ENCODE measurements around the gene IL12B. TPM values are rescaled to one million over a fixed set of nuclear protein-coding genes. Genes with fewer than 3 reads are reported as not detected.
"Not testable (repeated sequence)": the region's sequence is repeated elsewhere in the genome, so short reads cannot be mapped to it uniquely, and the experiment has no call there.

The IL12B gene
- total RNA-seq: not detected
- polyA plus RNA-seq: not detected

GRCh38 chr5:159330131-159330800, at the start of gene IL12B:
IL12B (minus strand) TSS chr5:159330487; CDS start chr5:159326782, 3,705 bp downstream.
- Histone ChIP-seq H3K36me3 (ENCODE audit: control insufficient read depth, insufficient read depth, low read length) (no peaks in the 10 kb centered on the region), H3K9me3 (ENCODE audit: control insufficient read depth in 2 of 2, low read length in 2 of 2) (no peaks in the 10 kb centered on the region), H3K4me1 (ENCODE audit: control insufficient read depth, insufficient read depth, low read length, poor library complexity, severe bottlenecking) (peaks cover 12% of the 10 kb centered on the region), H3K27me3 (ENCODE audit: control insufficient read depth, insufficient read depth, low read length) (peaks cover 9% of the 10 kb centered on the region), H3K27ac (ENCODE audit: insufficient read depth, low read length, poor library complexity, severe bottlenecking) (no peak within 1 kb of the TSS), H3K4me3 (ENCODE audit: low read depth, low read length) (peak within 1 kb of the TSS; percentile 18)
- Mint-ChIP-seq H3K4me1 (peaks cover 5 to 15% (median 10%) of the 10 kb centered on the region in 4 donors), H3K27me3 (peaks cover 28% of the 10 kb centered on the region), H3K9me3 (no peaks in the 10 kb centered on the region), H3K27ac (peak within 1 kb of the TSS in 1 of 3 donors; percentile 7), H3K36me3 (peaks cover 2% of the 10 kb centered on the region), H3K4me3 (peak within 1 kb of the TSS; percentile 23 to 80 (median 72))
- ATAC-seq (ENCODE audit: low read depth in 2 of 2) (no peak), DNase-seq (no peak)

DNA sequence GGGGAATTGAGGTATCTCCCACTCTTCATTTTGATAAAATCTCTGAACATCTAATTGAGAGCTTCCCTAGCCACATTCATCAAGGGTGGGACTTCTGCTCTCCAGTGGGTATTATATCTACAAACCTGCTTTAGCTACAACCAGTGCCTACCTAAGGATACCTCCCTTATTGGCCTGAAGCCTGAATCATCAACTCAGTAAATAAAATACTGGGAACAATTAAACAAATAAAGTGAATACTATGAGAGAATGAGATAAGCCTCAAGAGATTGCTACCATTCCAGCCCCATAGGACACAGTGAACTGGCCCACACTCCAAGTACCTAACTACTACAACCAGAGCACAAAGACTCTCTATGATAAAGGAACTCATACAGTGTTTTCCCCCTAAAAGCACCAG, 47.4 kb upstream of the IL12B start:
- Mint-ChIP-seq H3K36me3 (no peaks in the 10 kb centered on the region), H3K27me3 (peaks cover 39% of the 10 kb centered on the region), H3K4me1 (no peaks in the 10 kb centered on the region), H3K27ac (no peak overlapping the region), H3K9me3 (peaks cover 8 to 44% (median 14%) of the 10 kb centered on the region in 7 donors), H3K4me3 (no peak overlapping the region)
- Histone ChIP-seq H3K27ac (ENCODE audit: insufficient read depth, low read length, poor library complexity, severe bottlenecking) (no peak overlapping the region), H3K36me3 (ENCODE audit: control insufficient read depth, insufficient read depth, low read length) (no peaks in the 10 kb centered on the region), H3K27me3 (ENCODE audit: control insufficient read depth, insufficient read depth, low read length) (no peaks in the 10 kb centered on the region), H3K4me3 (ENCODE audit: low read depth, low read length) (no peak overlapping the region), H3K4me1 (ENCODE audit: control insufficient read depth, insufficient read depth, low read length, poor library complexity, severe bottlenecking) (no peaks in the 10 kb centered on the region), H3K9me3 (ENCODE audit: control insufficient read depth in 2 of 2, low read length in 2 of 2) (peaks cover 22 to 23% of the 10 kb centered on the region in 2 experiments)
- no peak for ATAC-seq (ENCODE audit: low read depth in 2 of 2)
- no peak for DNase-seq

DNA sequence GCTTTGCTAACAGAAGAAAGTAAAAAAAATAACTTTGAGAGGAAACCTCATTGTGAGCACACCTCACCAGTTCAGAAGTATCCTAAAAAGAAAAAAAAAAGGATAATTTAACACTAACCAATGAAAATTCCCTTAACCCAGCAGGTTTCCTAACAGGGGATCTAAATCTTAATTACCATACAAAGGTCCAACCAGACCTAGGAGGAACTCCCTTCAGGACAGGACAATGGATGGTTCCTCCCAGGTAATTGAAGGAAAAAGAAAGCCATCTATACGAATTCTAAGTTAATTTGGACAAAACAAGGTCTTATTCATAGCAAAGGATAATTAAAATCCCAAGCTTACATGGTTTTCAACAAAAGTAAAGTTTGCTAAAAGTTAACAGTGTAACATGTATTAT, 37.6 kb upstream of the IL12B start:
- not testable (repeated sequence) for ATAC-seq (ENCODE audit: low read depth in 2 of 2); H3K4me3 ChIP-seq (ENCODE audit: low read depth, low read length); H3K36me3 ChIP-seq (ENCODE audit: control insufficient read depth, insufficient read depth, low read length); H3K27me3 ChIP-seq (ENCODE audit: control insufficient read depth, insufficient read depth, low read length); H3K4me1 Mint-ChIP-seq; H3K36me3 Mint-ChIP-seq; H3K27ac ChIP-seq (ENCODE audit: insufficient read depth, low read length, poor library complexity, severe bottlenecking); H3K27ac Mint-ChIP-seq; DNase-seq; H3K4me1 ChIP-seq (ENCODE audit: control insufficient read depth, insufficient read depth, low read length, poor library complexity, severe bottlenecking); H3K9me3 Mint-ChIP-seq; H3K4me3 Mint-ChIP-seq; H3K9me3 ChIP-seq (ENCODE audit: control insufficient read depth in 2 of 2, low read length in 2 of 2)
- H3K27me3 Mint-ChIP-seq: peaks cover 26% of the 10 kb centered on the region

DNA sequence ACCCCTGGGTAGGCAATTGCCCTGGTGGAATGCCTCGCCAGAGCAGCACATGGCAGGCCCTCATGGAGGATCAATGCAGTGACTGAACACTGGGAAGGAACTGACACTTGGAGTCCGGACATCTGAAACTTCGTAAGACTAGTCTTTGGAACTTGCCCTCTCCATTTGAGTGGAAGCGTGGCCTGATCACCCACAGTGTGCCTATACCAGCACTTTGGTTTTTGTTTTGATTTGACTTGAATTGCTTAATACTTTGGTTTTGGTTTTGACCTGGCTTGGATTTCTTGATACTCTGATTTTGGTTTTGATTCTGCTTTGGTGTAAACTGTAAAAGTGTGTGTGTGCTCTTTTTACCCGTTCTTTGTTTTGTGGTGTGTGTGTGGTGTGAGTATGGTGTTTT, 36.5 kb upstream of the IL12B start:
- H3K27ac ChIP-seq (ENCODE audit: insufficient read depth, low read length, poor library complexity, severe bottlenecking); H3K4me3 ChIP-seq (ENCODE audit: low read depth, low read length); H3K9me3 ChIP-seq (ENCODE audit: control insufficient read depth in 2 of 2, low read length in 2 of 2); H3K27me3 ChIP-seq (ENCODE audit: control insufficient read depth, insufficient read depth, low read length); DNase-seq; H3K27ac Mint-ChIP-seq; H3K9me3 Mint-ChIP-seq; H3K36me3 Mint-ChIP-seq; H3K36me3 ChIP-seq (ENCODE audit: control insufficient read depth, insufficient read depth, low read length); H3K4me1 Mint-ChIP-seq; H3K4me1 ChIP-seq (ENCODE audit: control insufficient read depth, insufficient read depth, low read length, poor library complexity, severe bottlenecking); ATAC-seq (ENCODE audit: low read depth in 2 of 2); H3K4me3 Mint-ChIP-seq: not testable (repeated sequence)
- peaks cover 19% of the 10 kb centered on the region for H3K27me3 Mint-ChIP-seq

- Histone ChIP-seq H3K4me3 (ENCODE audit: low read depth, low read length) (no peak overlapping the region), H3K27ac (ENCODE audit: insufficient read depth, low read length, poor library complexity, severe bottlenecking) (no peak overlapping the region), H3K36me3 (ENCODE audit: control insufficient read depth, insufficient read depth, low read length) (no peaks in the 10 kb centered on the region), H3K27me3 (ENCODE audit: control insufficient read depth, insufficient read depth, low read length) (peaks cover 9% of the 10 kb centered on the region), H3K9me3 (ENCODE audit: control insufficient read depth in 2 of 2, low read length in 2 of 2) (no peaks in the 10 kb centered on the region), H3K4me1 (ENCODE audit: control insufficient read depth, insufficient read depth, low read length, poor library complexity, severe bottlenecking) (no peaks in the 10 kb centered on the region)
- H3K36me3 Mint-ChIP-seq: no peaks in the 10 kb centered on the region
- H3K4me3 Mint-ChIP-seq: no peak overlapping the region
- no peak overlapping the region for H3K27ac Mint-ChIP-seq
- peaks cover 0 to 9% (median 4%) of the 10 kb centered on the region in 4 donors for H3K4me1 Mint-ChIP-seq
- peaks cover 14% of the 10 kb centered on the region for H3K27me3 Mint-ChIP-seq
- peaks cover 0 to 4% (median 0%) of the 10 kb centered on the region in 7 donors for H3K9me3 Mint-ChIP-seq
- no peak for DNase-seq
- no peak for ATAC-seq (ENCODE audit: low read depth in 2 of 2)
Measured at GRCh38 chr5:159362220-159362619, 31.9 kb upstream of the IL12B start.

DNA sequence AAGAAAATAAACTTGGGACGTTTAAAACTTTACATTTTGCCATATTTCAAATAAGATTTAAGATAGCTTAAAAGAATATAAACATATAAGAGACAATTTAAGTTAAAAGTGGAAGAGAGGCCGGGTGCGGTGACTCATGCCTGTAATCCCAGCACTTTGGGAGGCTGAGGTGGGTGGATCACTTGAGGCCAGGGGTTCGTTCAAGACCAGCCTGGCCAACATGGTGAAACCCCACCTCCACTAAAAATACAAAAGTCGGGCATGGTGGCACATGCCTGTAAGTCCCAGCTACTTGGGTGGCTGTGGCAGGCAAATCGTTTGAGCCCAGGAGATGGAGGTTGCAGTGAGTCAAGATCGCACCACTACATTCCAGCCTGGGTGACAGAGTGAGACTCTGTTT, 29.6 kb upstream of the IL12B start:
- DNase-seq; H3K9me3 ChIP-seq (ENCODE audit: control insufficient read depth in 2 of 2, low read length in 2 of 2); ATAC-seq (ENCODE audit: low read depth in 2 of 2); H3K27ac Mint-ChIP-seq; H3K4me1 ChIP-seq (ENCODE audit: control insufficient read depth, insufficient read depth, low read length, poor library complexity, severe bottlenecking); H3K36me3 Mint-ChIP-seq; H3K4me3 ChIP-seq (ENCODE audit: low read depth, low read length); H3K9me3 Mint-ChIP-seq; H3K36me3 ChIP-seq (ENCODE audit: control insufficient read depth, insufficient read depth, low read length); H3K27ac ChIP-seq (ENCODE audit: insufficient read depth, low read length, poor library complexity, severe bottlenecking); H3K4me3 Mint-ChIP-seq; H3K4me1 Mint-ChIP-seq: not testable (repeated sequence)
- peaks cover 17% of the 10 kb centered on the region for H3K27me3 Mint-ChIP-seq
- peaks cover 14% of the 10 kb centered on the region for H3K27me3 ChIP-seq (ENCODE audit: control insufficient read depth, insufficient read depth, low read length)

DNA sequence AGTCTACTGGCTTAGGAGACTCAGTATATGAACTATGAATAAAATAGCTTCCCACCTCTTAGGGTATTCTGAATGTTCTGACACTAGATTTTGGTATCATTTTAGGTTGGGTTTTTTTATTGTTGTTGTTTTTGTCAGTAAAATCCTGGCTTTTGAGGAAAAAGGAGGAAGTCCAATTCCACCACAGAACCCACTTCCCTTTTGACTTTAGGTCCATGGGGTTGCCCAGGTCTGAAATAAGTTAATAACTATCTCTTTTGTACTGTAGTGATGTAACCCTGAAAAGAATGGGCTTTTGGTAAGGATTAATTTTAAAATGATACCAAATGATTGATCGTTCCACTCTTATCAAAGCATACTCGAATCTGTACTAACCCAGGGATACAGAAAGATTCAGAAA, 29.1 kb upstream of the IL12B start:
- H3K36me3 ChIP-seq (ENCODE audit: control insufficient read depth, insufficient read depth, low read length): no peaks in the 10 kb centered on the region
- peaks cover 21% of the 10 kb centered on the region for H3K27me3 Mint-ChIP-seq
- no peaks in the 10 kb centered on the region for H3K36me3 Mint-ChIP-seq
- peaks cover 0 to 8% (median 0%) of the 10 kb centered on the region in 7 donors for H3K9me3 Mint-ChIP-seq
- H3K27ac ChIP-seq (ENCODE audit: insufficient read depth, low read length, poor library complexity, severe bottlenecking): no peak overlapping the region
- DNase-seq: no peak
- peaks cover 14% of the 10 kb centered on the region for H3K27me3 ChIP-seq (ENCODE audit: control insufficient read depth, insufficient read depth, low read length)
- H3K4me3 ChIP-seq (ENCODE audit: low read depth, low read length): no peak overlapping the region
- H3K4me1 Mint-ChIP-seq: peaks cover 0 to 9% (median 4%) of the 10 kb centered on the region in 4 donors
- H3K9me3 ChIP-seq (ENCODE audit: control insufficient read depth in 2 of 2, low read length in 2 of 2): no peaks in the 10 kb centered on the region
- no peak for ATAC-seq (ENCODE audit: low read depth in 2 of 2)
- no peaks in the 10 kb centered on the region for H3K4me1 ChIP-seq (ENCODE audit: control insufficient read depth, insufficient read depth, low read length, poor library complexity, severe bottlenecking)
- no peak overlapping the region for H3K27ac Mint-ChIP-seq
- no peak overlapping the region for H3K4me3 Mint-ChIP-seq

- Histone ChIP-seq H3K36me3 (ENCODE audit: control insufficient read depth, insufficient read depth, low read length) (no peaks in the 10 kb centered on the region), H3K27ac (ENCODE audit: insufficient read depth, low read length, poor library complexity, severe bottlenecking) (no peak overlapping the region), H3K27me3 (ENCODE audit: control insufficient read depth, insufficient read depth, low read length) (peaks cover 19% of the 10 kb centered on the region), H3K4me1 (ENCODE audit: control insufficient read depth, insufficient read depth, low read length, poor library complexity, severe bottlenecking) (no peaks in the 10 kb centered on the region), H3K9me3 (ENCODE audit: control insufficient read depth in 2 of 2, low read length in 2 of 2) (no peaks in the 10 kb centered on the region), H3K4me3 (ENCODE audit: low read depth, low read length) (no peak overlapping the region)
- DNase-seq: no peak
- Mint-ChIP-seq H3K4me1 (peaks cover 0 to under 1% (median 0%) of the 10 kb centered on the region in 4 donors), H3K9me3 (peaks cover 0 to 8% (median 0%) of the 10 kb centered on the region in 7 donors), H3K4me3 (no peak overlapping the region), H3K27ac (peak overlapping the region in 1 of 3 donors; percentile 1), H3K36me3 (no peaks in the 10 kb centered on the region), H3K27me3 (peaks cover 58% of the 10 kb centered on the region)
- ATAC-seq (ENCODE audit: low read depth in 2 of 2): no peak
Measured at GRCh38 chr5:159353661-159354252, 23.5 kb upstream of the IL12B start.

Measured in CD4-positive, CD25-positive, alpha-beta regulatory T cell (primary cell).